Tibial nerve (tissue), 4 donors: Measurements from ENCODE around the gene RPTOR.

Experiments used
- CTCF ChIP-seq, 5 experiments: fragments of 200-600 bp in 3 of 5; fragments of 450-650 bp in 2 of 5; sonication (generic) in 3 of 5; IDR thresholded peaks; one replicate each; pipeline ENCODE4 v1.5.1; 2016 to 2019; ENCODE audit warnings: antibody characterized with exemption in 5 of 5, mild to moderate bottlenecking in 3 of 5, moderate library complexity in 2 of 5
- EP300 ChIP-seq, 2 donors: sonication (generic); formaldehyde crosslinking; IDR thresholded peaks; one replicate each; pipeline ENCODE4 v1.6.1; 2017; ENCODE audit warnings: antibody characterized with exemption in 2 of 2, mild to moderate bottlenecking in 1 of 2
- POLR2A ChIP-seq, 2 donors: fragments of 450-650 bp; IDR thresholded peaks; one replicate each; pipeline ENCODE4 v1.6.1; 2017; ENCODE audit warnings: antibody characterized with exemption in 2 of 2, mild to moderate bottlenecking in 2 of 2, moderate library complexity in 2 of 2

GRCh38 chr17:80888276-80889160 is 343.9 kb downstream of the RPTOR start:
- TF ChIP-seq CTCF (IDR thresholded peaks at IDR 0.05) (no peak), POLR2A (IDR thresholded peaks at IDR 0.05) (no peak), EP300 (IDR thresholded peaks at IDR 0.05) (no peak)
